ENCODE data around the gene LY6G5C. TPM values are rescaled to one million over a fixed set of nuclear protein-coding genes. Genes with fewer than 3 reads are reported as not detected.

The LY6G5C gene
- total RNA-seq, 1 experiment from 2014 or later, result 1.7 TPM

DNA sequence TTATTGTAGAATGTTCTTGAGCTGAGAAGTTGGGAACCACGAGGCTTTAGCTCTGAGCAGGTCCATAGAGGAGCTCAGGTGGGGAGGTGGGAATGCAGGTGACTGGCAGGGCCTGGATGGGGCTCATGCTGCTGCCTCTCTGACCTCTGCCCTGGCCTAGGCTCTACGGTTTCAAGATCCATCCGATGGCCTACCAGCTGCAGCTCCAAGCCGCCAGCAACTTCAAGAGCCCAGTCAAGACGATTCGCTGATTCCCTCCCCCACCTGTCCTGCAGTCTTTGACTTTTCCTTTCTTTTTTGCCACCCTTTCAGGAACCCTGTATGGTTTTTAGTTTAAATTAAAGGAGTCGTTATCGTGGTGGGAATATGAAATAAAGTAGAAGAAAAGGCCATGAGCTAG lies 11.2 kb downstream of the LY6G5C start, which contains the start of gene LY6G5B:
Gene LY6G5B, plus strand, starts transcription at position 301 of the 400 bp plus-strand sequence. CDS start 975 bp downstream, outside the sequence.
- Histone ChIP-seq H3K36me3 (ENCODE audit: control insufficient read depth in 1 of 2, insufficient read depth in 2 of 2, low read length in 2 of 2) (peaks cover 38 to 48% of the 10 kb centered on the region in 2 experiments), H3K9me2 (ENCODE audit: insufficient read depth) (no peaks in the 10 kb centered on the region), H3K9me3 (ENCODE audit: control insufficient read depth in 1 of 2, insufficient read depth in 1 of 2, low read depth in 1 of 2, low read length in 2 of 2) (no peaks in the 10 kb centered on the region), H3K4me3 (replicated peaks in 1 of 2; ENCODE audit: low read depth in 1 of 2, low read length in 2 of 2) (no peak within 1 kb of the TSS), H3K4me1 (ENCODE audit: control insufficient read depth in 1 of 2, insufficient read depth in 2 of 2, low read length in 2 of 2) (peaks cover 0 to 5% of the 10 kb centered on the region in 2 experiments; a peak in 2 of 4 replicates), H3K4me2 (ENCODE audit: low read length) (no peak within 1 kb of the TSS), H4K20me1 (ENCODE audit: insufficient read depth) (no peaks in the 10 kb centered on the region), H3K27ac (ENCODE audit: low read depth, low read length) (no peak within 1 kb of the TSS), H3K9ac (ENCODE audit: low read length) (no peak within 1 kb of the TSS), H3K27me3 (ENCODE audit: insufficient read depth, low read length) (no peaks in the 10 kb centered on the region), H3K79me2 (ENCODE audit: insufficient read depth, low read length) (peaks cover 43% of the 10 kb centered on the region), H2AFZ (ENCODE audit: low read depth, low read length, poor library complexity, severe bottlenecking) (no peak within 1 kb of the TSS)
- RAD21 ChIA-PET (ENCODE audit: low non-redundant PET in 1 of 2, low total read pairs in 2 of 2, uncharacterized antibody in 2 of 2, unreplicated experiment in 2 of 2), result no interaction called here
- BruUV-seq (replicated peaks), result no TSS peak
- DNase-seq (ENCODE audit: low read depth, low spot score) (no peak), ATAC-seq (no peak)
- POLR2A ChIA-PET, result interaction anchor here (1.0 to 1.2 kb wide), 2 partner anchors 9 to 18 kb away, joined by 3 read pairs; partner anchors contain the start of gene C6orf47
- CTCF ChIA-PET, result no interaction called here
- TF ChIP-seq EZH2 (IDR thresholded peaks at IDR 0.05) (no peak), POLR2A (IDR thresholded peaks at IDR 0.05; ENCODE audit: borderline replicate concordance, extremely low read depth, insufficient read depth, insufficient read length) (no peak), JUND (IDR thresholded peaks at IDR 0.05) (no peak)
- TF ChIP-seq, protein P1, sequence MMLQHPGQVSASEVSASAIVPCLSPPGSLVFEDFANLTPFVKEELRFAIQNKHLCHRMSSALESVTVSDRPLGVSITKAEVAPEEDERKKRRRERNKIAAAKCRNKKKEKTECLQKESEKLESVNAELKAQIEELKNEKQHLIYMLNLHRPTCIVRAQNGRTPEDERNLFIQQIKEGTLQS (IDR thresholded peaks at IDR 0.05), result no peak
- intact Hi-C loops (cut with micrococcal nuclease), result loop anchor here (5.0 kb wide), 2 partner anchors 68 to 228 kb away; partner anchors contain the start of genes CLIC1 and EHMT2

DNA sequence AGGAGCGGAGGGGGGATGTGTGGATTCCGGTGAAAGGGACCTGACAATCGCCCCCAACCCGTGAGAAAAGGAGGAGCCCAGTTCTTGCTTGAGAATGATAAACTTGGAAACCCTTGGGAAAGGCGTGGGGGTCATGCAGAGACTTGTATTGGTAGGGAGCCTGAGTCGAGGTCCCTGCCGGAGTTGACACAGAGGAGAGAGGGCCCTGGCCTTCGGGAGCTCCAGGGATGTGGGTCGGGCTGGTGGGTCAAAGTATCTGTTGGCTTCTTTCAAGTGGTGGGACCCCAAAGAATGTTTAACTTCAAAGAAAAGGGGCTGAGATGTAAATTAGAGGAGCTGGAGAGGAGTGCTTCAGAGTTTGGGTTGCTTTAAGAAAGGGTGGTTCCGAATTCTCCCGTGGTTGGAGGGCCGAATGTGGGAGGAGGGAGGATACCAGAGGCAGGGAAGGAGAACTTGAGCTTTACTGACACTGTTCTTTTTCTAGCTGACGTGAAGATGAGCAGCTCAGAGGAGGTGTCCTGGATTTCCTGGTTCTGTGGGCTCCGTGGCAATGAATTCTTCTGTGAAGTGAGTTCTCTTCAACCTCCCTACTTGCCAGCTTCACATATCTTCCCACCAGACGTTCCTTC lies 14.4 kb downstream of the LY6G5C start:
- Histone ChIP-seq H3K36me3 (ENCODE audit: control insufficient read depth in 1 of 2, insufficient read depth in 2 of 2, low read length in 2 of 2) (peaks cover 35 to 58% of the 10 kb centered on the region in 2 experiments), H3K27ac (ENCODE audit: low read depth, low read length) (peak overlapping the region; percentile 90), H3K9me2 (ENCODE audit: insufficient read depth) (no peaks in the 10 kb centered on the region), H3K4me3 (replicated peaks in 1 of 2; ENCODE audit: low read depth in 1 of 2, low read length in 2 of 2) (peak overlapping the region; percentile 97 to 99), H3K9me3 (ENCODE audit: control insufficient read depth in 1 of 2, insufficient read depth in 1 of 2, low read depth in 1 of 2, low read length in 2 of 2) (no peaks in the 10 kb centered on the region), H3K4me1 (ENCODE audit: control insufficient read depth in 1 of 2, insufficient read depth in 2 of 2, low read length in 2 of 2) (peaks cover 9 to 26% of the 10 kb centered on the region in 2 experiments; a peak in 3 of 4 replicates), H2AFZ (ENCODE audit: low read depth, low read length, poor library complexity, severe bottlenecking) (no peak overlapping the region), H4K20me1 (ENCODE audit: insufficient read depth) (no peaks in the 10 kb centered on the region), H3K27me3 (ENCODE audit: insufficient read depth, low read length) (no peaks in the 10 kb centered on the region), H3K79me2 (ENCODE audit: insufficient read depth, low read length) (peaks cover 58% of the 10 kb centered on the region), H3K4me2 (ENCODE audit: low read length) (peak overlapping the region; percentile 83), H3K9ac (ENCODE audit: low read length) (peak overlapping the region; percentile 90)
- CTCF ChIA-PET, result no interaction called here
- intact Hi-C loops (cut with micrococcal nuclease), result loop anchor here (5.0 kb wide), 2 partner anchors 71 to 231 kb away; partner anchors contain the start of genes CLIC1 and EHMT2
- RAD21 ChIA-PET (ENCODE audit: low non-redundant PET in 1 of 2, low total read pairs in 2 of 2, uncharacterized antibody in 2 of 2, unreplicated experiment in 2 of 2), result no interaction called here
- ATAC-seq, result no peak
- POLR2A ChIA-PET, result no interaction called here
- TSS peak; percentile 42 for BruUV-seq (replicated peaks)
- DNase-seq (ENCODE audit: low read depth, low spot score), result no peak
- TF ChIP-seq ELF1 (IDR thresholded peaks at IDR 0.05; ENCODE audit: borderline replicate concordance, low read depth), result no peak
- TF ChIP-seq POLR2A (IDR thresholded peaks at IDR 0.05; ENCODE audit: borderline replicate concordance, extremely low read depth, insufficient read depth, insufficient read length), result no peak
- TF ChIP-seq EZH2 (IDR thresholded peaks at IDR 0.05), result no peak
- no peak for TF ChIP-seq RAD21 (IDR thresholded peaks at IDR 0.05; ENCODE audit: low read depth)
- no peak for TF ChIP-seq CEBPB (IDR thresholded peaks at IDR 0.05; ENCODE audit: low read depth)
- no peak for TF ChIP-seq JUND (IDR thresholded peaks at IDR 0.05)
- TF ChIP-seq, protein P2, sequence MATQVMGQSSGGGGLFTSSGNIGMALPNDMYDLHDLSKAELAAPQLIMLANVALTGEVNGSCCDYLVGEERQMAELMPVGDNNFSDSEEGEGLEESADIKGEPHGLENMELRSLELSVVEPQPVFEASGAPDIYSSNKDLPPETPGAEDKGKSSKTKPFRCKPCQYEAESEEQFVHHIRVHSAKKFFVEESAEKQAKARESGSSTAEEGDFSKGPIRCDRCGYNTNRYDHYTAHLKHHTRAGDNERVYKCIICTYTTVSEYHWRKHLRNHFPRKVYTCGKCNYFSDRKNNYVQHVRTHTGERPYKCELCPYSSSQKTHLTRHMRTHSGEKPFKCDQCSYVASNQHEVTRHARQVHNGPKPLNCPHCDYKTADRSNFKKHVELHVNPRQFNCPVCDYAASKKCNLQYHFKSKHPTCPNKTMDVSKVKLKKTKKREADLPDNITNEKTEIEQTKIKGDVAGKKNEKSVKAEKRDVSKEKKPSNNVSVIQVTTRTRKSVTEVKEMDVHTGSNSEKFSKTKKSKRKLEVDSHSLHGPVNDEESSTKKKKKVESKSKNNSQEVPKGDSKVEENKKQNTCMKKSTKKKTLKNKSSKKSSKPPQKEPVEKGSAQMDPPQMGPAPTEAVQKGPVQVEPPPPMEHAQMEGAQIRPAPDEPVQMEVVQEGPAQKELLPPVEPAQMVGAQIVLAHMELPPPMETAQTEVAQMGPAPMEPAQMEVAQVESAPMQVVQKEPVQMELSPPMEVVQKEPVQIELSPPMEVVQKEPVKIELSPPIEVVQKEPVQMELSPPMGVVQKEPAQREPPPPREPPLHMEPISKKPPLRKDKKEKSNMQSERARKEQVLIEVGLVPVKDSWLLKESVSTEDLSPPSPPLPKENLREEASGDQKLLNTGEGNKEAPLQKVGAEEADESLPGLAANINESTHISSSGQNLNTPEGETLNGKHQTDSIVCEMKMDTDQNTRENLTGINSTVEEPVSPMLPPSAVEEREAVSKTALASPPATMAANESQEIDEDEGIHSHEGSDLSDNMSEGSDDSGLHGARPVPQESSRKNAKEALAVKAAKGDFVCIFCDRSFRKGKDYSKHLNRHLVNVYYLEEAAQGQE (IDR thresholded peaks at IDR 0.05; ENCODE audit: low read depth), result no peak
- TF ChIP-seq, protein P3, sequence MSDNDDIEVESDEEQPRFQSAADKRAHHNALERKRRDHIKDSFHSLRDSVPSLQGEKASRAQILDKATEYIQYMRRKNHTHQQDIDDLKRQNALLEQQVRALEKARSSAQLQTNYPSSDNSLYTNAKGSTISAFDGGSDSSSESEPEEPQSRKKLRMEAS (IDR thresholded peaks at IDR 0.05), result no peak
- TF ChIP-seq, protein P4, sequence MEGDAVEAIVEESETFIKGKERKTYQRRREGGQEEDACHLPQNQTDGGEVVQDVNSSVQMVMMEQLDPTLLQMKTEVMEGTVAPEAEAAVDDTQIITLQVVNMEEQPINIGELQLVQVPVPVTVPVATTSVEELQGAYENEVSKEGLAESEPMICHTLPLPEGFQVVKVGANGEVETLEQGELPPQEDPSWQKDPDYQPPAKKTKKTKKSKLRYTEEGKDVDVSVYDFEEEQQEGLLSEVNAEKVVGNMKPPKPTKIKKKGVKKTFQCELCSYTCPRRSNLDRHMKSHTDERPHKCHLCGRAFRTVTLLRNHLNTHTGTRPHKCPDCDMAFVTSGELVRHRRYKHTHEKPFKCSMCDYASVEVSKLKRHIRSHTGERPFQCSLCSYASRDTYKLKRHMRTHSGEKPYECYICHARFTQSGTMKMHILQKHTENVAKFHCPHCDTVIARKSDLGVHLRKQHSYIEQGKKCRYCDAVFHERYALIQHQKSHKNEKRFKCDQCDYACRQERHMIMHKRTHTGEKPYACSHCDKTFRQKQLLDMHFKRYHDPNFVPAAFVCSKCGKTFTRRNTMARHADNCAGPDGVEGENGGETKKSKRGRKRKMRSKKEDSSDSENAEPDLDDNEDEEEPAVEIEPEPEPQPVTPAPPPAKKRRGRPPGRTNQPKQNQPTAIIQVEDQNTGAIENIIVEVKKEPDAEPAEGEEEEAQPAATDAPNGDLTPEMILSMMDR (IDR thresholded peaks at IDR 0.05 in 2 of 3, conservative IDR thresholded peaks at IDR 0.05 in 1 of 3; ENCODE audit: borderline replicate concordance in 1 of 3, insufficient read depth in 1 of 3, low read depth in 2 of 3, low read length in 2 of 3), result no peak
- TF ChIP-seq, protein P1 (IDR thresholded peaks at IDR 0.05), result no peak
- no peak for TF ChIP-seq SRF (IDR thresholded peaks at IDR 0.05; ENCODE audit: low read depth)
- TF ChIP-seq SP1 (IDR thresholded peaks at IDR 0.05; ENCODE audit: low read depth), result no peak
- TF ChIP-seq SIN3A (IDR thresholded peaks at IDR 0.05; ENCODE audit: low read depth), result no peak
